Measurements from ENCODE around the gene TSPAN5. TPM values are rescaled to one million over a fixed set of nuclear protein-coding genes. Genes with fewer than 3 reads are reported as not detected.
"Not testable (repeated sequence)": the region's sequence is repeated elsewhere in the genome, so short reads cannot be mapped to it uniquely, and the experiment has no call there.

TSPAN5 gene
- total RNA-seq = 1 to 10 TPM; 1.3 to 2.0 TPM
- long read RNA-seq, partial matches to known transcripts = 0 of 1 reads
- long read RNA-seq, other reads (novel, unspliced or antisense) = 1 of 1 reads

GRCh38 chr4:98658287-98659105, at the start of gene TSPAN5:
TSPAN5 (minus strand) TSS chr4:98658611.
- DNase-seq (peak; percentile 82), ATAC-seq (peak; percentile 96 to 98)
- intact Hi-C loops (cut with DNase I) = no loop called here

DNA sequence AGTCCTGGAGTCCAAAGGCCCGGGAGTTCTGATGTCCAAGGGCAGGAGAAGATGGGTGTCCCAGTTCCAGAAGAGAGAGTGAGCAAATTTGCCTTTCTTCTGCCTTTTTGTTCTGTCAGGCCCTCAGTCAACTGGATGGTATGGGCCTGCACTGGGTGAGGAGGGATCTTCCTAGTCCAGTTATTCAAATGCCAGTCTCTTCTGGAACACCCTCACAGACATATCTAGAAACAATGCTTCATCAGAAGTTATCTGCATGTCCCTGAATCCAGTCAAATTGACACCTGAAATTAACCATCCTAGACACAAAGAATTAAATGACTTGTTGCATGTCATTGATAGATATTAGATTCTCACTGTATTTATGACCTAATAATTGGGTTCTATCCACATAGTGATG, 48.5 kb upstream of the TSPAN5 start:
- ATAC-seq = no peak

DNA sequence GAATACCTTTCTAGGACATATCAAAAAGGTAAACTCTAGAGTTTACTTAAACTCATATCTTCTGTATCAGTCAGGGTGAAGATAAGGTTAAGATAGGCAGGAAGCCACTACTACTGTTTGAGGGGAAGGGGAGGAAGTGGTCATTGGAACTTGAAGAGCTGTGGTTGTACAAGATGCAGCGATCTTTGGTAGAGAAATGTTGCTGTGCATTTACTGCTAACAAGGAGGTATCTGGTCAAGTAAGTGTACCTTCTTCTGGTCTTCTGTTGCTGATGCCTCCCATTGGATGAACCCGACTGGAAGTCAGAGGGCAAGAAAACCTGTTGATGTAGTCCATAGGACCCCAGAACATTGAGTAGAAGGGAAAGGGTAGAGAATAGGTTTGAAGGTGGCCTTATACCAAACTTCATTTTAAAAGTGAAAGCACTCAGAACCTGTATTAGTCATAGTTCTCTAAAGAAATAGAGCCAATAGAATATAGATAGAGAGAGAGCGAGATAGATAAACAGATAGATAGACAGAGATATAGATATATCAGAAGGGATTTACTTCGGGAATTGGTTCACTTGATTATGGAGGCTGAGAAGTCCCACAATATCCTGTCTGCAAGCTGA, 47.9 kb upstream of the TSPAN5 start:
- DNase-seq = no peak
- intact Hi-C loops (cut with DNase I) = no loop called here
- ATAC-seq = peak in 1 of 2 donors; percentile 57

More for the DNA sequence above, 48.5 kb upstream of the TSPAN5 start:
- intact Hi-C loops (cut with DNase I) = no loop called here
- DNase-seq = no peak

DNA sequence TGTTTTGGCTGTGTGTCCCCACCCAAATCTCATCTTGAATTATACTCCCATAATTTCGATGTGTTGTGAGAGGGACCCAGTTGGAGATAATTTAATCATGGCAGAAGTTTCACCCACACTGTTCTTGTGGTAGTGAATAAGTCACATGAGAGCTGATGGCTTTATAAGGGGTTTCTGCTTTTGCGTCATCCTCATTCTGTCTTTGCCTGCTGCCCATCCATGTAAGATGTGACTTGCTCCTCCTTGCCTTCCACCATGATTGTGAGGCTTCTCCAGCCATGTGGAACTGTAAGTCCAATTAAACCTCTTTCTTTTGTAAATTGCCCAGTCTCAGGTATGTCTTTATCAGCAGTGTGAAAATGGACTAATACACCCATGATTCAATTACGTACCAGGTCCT, 47.2 kb upstream of the TSPAN5 start:
- intact Hi-C loops (cut with DNase I); ATAC-seq; DNase-seq: not testable (repeated sequence)

DNA sequence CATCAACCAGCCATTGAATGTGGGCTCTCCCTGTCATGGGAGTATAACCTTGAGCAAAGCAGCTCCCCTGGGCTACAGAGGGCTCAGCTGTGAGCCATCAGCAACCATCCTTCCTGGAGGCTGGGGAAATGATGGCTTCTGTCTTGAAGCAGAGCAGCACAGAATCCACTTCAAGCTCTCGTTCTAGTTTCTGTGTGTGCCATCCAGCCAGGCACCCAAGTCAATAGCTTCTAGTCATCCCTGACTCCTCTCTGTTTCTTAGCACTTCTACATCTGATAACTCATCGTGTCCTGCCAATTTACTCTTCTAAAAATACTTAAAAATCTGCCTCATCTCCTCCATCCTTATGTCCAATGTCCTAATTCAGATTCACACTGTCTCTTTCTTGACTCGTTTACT, 42.2 kb upstream of the TSPAN5 start:
- intact Hi-C loops (cut with DNase I) = no loop called here
- no peak for ATAC-seq

GRCh38 chr4:98694076-98694475, 35.7 kb upstream of the TSPAN5 start:
- DNase-seq (no peak), ATAC-seq (no peak)
- intact Hi-C loops (cut with DNase I) = no loop called here

More for the DNA sequence above, 42.2 kb upstream of the TSPAN5 start:
- no peak for DNase-seq

GRCh38 chr4:98692411-98692810, 34.0 kb upstream of the TSPAN5 start:
- ATAC-seq = no peak
- no peak for DNase-seq
- intact Hi-C loops (cut with DNase I) = no loop called here

DNA sequence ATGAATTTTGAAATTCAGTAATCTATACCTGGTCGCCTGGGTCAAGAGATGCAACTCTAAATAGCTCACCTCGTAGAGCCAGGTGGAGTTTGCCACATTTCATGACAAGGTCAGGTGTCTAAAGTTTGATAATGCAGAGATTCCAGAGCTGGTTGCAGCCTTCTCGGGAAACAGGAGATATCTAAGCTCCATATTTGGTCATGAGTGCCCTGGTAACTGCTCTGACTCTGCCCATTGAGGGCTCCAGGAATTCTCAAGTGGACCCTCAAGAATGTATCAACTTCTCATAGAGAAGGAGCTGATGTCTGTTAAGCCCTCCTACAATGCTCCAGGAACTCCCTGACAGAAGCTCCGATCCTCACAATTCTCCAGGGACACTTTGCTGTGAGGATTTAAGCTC, 33.2 kb upstream of the TSPAN5 start:
- no peak for ATAC-seq
- intact Hi-C loops (cut with DNase I) = no loop called here
- no peak for DNase-seq

DNA sequence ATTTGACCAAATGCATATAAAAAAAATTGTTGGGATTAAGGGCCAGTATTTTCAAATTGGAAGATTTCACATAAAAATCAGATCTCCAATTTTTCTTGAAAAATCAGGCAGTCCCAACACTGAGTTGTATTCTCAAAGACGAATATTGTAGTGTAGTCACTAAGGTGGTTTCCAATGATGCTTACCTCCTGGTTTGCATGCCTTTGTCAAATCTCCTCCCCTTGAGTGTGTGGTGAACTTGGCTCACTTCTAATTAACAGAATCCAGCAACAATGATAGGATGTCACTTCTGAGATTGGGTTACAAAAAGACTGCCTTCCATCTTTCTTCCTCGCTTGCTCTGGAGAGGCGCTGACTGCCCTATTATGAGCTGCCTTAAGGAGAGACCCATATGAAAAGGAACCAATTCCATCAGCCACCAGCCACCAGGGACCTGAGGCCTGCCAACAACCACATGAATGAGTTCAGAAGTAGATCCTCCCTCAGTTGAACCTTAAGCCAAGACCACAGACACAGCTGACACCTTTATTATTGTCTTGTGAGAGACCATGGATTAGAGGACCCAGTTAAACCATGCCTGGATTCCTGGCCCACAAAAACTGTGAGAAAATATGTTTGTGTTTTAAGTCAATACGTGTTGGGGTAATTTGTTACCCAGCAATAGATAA, 31.2 kb upstream of the TSPAN5 start:
- intact Hi-C loops (cut with DNase I) = no loop called here
- ATAC-seq (no peak), DNase-seq (no peak)

DNA sequence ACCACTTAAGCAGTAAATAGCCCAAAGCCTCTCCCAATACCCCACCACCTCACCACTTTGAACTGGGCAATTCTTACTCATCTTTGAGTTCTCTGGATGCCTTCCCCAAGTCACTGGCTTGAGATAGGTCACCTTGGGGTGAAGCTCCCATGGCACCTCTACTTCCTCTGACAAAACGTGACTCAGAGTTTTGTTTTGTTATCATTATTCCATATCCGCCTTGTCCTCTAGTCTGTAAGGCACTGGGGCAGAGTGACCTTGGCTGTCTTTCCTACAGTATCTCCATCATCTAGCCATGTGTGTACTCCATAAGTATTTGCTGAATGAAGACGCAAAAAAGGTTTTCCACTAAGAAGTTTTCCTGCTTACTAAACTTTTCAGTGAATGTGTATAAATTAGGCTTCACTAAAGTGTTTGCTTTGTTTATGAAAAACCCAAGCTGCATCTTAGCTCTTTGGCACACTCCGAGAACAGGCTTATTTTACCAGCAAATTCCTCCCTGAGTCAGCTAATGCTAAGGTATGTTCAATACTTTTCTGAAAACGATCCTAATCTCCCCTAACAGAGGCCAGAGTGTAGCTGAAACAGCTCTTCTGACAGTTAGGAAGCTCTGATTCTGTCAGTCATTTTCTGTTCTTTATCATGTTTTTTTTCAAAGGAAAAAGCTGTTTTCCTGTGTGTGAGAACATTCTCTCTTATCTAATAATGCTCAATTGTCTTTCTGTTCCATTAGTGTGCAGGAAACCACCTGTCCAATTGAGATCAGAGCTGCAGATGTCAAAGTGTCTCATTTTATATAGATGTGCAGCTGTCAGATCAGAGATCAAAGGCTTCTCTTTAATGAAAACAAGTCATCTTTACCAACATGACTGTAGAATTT, 30.2 kb upstream of the TSPAN5 start:
- no peak for DNase-seq
- intact Hi-C loops (cut with DNase I) = no loop called here
- no peak for ATAC-seq

DNA sequence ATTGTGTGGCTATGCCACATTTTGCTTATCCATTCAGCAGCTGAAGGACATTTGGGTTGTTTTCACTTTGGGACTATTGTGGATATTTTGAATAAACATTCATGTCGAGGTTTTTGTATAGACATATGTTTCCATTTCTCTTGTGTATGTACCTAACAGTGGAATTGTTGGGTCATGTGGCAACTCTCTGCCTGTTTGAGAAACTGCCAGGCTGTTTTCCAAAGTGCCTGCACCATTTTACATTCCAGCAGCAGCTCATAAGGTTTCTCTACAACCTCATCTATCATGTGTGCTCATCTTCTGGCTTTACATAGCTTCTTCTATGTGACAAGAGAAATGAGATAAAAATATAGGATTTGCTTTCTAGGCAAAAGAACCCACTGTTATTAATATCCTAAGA, 29.5 kb upstream of the TSPAN5 start:
- ATAC-seq (no peak), DNase-seq (no peak)
- intact Hi-C loops (cut with DNase I) = no loop called here

GRCh38 chr4:98686847-98687246, 28.4 kb upstream of the TSPAN5 start:
- DNase-seq (no peak), ATAC-seq (no peak)
- intact Hi-C loops (cut with DNase I) = no loop called here

DNA sequence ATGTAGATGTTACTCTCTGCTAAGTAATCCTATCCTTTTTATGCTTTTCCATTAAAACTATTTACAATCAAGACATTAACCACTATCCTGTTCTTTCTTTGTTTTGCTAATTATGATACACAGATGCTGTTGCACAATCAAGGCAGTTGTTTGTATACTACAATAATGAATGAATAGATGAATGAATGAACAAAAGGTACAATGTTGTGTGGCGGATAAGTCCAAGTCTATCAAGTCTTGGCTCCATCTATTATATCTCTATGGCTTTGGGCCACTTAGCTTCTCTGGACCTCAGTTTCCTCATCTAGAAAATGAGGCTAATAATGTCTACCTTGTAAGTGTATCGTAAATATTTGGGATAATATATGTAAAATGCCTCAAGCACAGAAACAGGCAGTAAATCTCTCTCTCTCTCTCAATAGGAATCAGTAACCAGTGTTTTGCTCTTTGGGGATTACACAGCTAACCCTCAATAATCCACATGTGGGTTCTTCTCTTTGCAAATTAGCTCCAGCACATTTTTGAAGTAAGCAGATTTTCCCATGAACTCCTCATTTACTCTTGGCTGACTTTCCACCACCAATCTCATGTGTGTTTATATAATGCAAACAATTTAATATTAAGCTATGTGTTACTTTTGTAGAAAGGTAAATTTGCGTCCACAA, 27.8 kb upstream of the TSPAN5 start:
- intact Hi-C loops (cut with DNase I) = no loop called here
- ATAC-seq = no peak

GRCh38 chr4:98685225-98686042, 27.0 kb upstream of the TSPAN5 start:
- DNase-seq (no peak), ATAC-seq (no peak)
- intact Hi-C loops (cut with DNase I) = no loop called here

More for the DNA sequence above, 27.8 kb upstream of the TSPAN5 start:
- no peak for DNase-seq

DNA sequence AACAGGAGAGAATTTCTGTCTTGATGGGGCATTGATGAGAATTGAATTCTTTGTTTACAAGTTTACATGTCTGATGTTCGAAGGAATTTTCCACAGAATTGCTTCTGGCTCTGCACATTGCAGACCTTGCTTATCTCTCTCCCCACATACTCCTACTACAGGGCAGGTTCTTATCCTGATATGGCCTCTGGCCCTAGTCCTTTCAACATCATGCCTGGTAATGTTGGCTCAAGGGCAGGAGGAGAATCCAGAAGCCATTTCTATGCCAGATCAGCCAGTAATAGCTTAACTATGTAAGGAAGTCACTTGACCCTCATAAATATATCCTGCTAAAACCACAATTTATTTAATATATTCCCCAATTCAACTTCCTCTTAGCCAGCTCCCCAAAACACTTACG, 24.3 kb upstream of the TSPAN5 start:
- ATAC-seq (peak in 1 of 2 donors; percentile 79), DNase-seq (no peak)
- intact Hi-C loops (cut with DNase I) = no loop called here

GRCh38 chr4:98680806-98681205, 22.4 kb upstream of the TSPAN5 start:
- intact Hi-C loops (cut with DNase I) = no loop called here
- DNase-seq = no peak
- no peak for ATAC-seq

DNA sequence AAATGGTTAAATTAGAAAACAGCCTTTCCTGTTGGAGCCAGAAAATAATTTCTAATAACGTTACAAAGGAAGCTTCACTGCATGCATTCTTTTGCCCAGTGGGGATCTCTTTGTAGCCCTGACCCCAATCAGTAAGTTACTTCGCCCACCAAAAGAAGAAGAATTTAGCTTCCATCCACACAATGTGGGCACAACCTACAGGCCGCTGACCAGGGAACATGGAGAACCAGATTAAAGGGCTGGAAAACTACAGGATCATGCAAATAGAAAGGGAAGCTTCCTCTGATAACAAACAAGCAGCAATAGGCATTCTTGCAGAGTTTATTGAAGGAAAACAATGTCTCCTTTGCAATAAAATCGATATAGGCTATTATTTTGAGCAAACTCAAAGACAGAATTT, 21.3 kb upstream of the TSPAN5 start:
- DNase-seq (no peak), ATAC-seq (no peak)
- intact Hi-C loops (cut with DNase I) = no loop called here

DNA sequence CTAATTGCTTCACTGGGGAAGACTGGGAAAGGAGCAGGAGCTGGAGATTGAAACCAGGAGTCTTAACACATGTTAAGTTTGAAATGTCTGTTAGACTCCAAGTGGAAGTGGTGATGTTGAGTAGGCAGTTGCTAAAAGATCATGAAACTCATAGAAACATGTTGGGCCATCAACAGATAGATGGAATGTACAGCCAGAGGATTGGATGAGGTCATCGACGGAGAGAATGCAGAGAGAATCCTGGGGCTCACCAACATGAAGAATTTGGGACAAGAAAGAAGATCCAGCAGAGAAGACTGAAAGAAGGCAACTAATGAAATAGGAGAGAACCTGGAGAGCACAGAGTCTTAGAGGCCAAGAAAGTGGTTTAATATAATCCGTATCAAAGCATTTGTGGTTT, 19.4 kb upstream of the TSPAN5 start:
- intact Hi-C loops (cut with DNase I) = no loop called here
- DNase-seq (no peak), ATAC-seq (no peak)

Measured in left cardiac atrium (tissue), 4 donors.